Mucosa of descending colon (tissue), 3 donors: Measurements from ENCODE around the gene ARNT2. TPM values are rescaled to one million over a fixed set of nuclear protein-coding genes. Genes with fewer than 3 reads are reported as not detected.

Experiments
- ATAC-seq: fragments of 200-7000 bp; cut with Tn5 transposase; one replicate; pipeline ENCODE4 v1.9.1; 2020; ENCODE audit warnings: mild to moderate bottlenecking, moderate library complexity
- DNase-seq, 3 donors: peaks; one replicate each; pipeline ENCODE4 v3.0.0-alpha.2; 2020
- H3K36me3 ChIP-seq: fragments of 200-600 bp; one replicate; pipeline ENCODE4 v1.8.0; 2021; ENCODE audit warnings: low read depth, mild to moderate bottlenecking
- H3K4me1 ChIP-seq: fragments of 200-600 bp; one replicate; pipeline ENCODE4 v1.8.0; 2021; ENCODE audit warnings: low read depth, mild to moderate bottlenecking
- H3K4me3 ChIP-seq: fragments of 200-600 bp; one replicate; pipeline ENCODE4 v1.8.0; 2021; ENCODE audit warnings: mild to moderate bottlenecking
- H3K9me3 ChIP-seq: fragments of 200-600 bp; one replicate; pipeline ENCODE4 v1.8.0; 2021; ENCODE audit warnings: mild to moderate bottlenecking
- CTCF ChIP-seq: fragments of 200-600 bp; IDR thresholded peaks from one replicate; pipeline ENCODE4 v1.8.0; 2022; ENCODE audit warnings: antibody characterized with exemption, mild to moderate bottlenecking
- intact Hi-C, 2 donors: fragments of 100-400 bp; cut with DNase I in 1 of 2; cut with micrococcal nuclease in 1 of 2; formaldehyde crosslinking; loops; one replicate each; pipeline versions ENCODE4 v1.11.0 to v1.11.1; 2022; cut with DNase I, micrococcal nuclease
- total RNA-seq, 3 donors: library from RNA; stranded (reverse); fragmentation: NEBNext Ultra II Directional in 2 of 3; extraction: Animal tissue kit (Norgen Biotek cat#: 25700) in 2 of 3; gene quantifications; one replicate each; pipeline versions ENCODE4 v1.2.1 to v1.2.4, GENCODE V29; 2021 to 2023
- donor health status: DM: no; HTN: no; CAD: no; lungs with moderate emphysema.
- donor health status: DM: no; HTN: no; CAD: no.
- donor health status: DM: no; HTN: yes; CAD: no.

ARNT2 gene
- total RNA-seq, 3 donors from 2014 or later, result 2.8 to 11.1 (median 3.2) TPM

- no peak for ATAC-seq
- no peak for DNase-seq
- no peaks in the 10 kb centered on the region for H3K36me3 ChIP-seq
- no peaks in the 10 kb centered on the region for H3K9me3 ChIP-seq
- intact Hi-C loops, result no loop called here
- no peak overlapping the region for H3K4me3 ChIP-seq
- TF ChIP-seq CTCF, result no peak
- H3K4me1 ChIP-seq, result no peaks in the 10 kb centered on the region
These were observed 42.9 kb downstream of the ARNT2 start for GRCh38 chr15:80447077-80447476.

- no peak for TF ChIP-seq CTCF
- intact Hi-C loops, result no loop called here
- ATAC-seq, result no peak
- DNase-seq, result no peak
- Histone ChIP-seq H3K4me3 (no peak overlapping the region), H3K4me1 (no peaks in the 10 kb centered on the region), H3K9me3 (no peaks in the 10 kb centered on the region), H3K36me3 (no peaks in the 10 kb centered on the region)
These were observed 45.6 kb downstream of the ARNT2 start for GRCh38 chr15:80449825-80450224.

GRCh38 chr15:80450811-80451321 lies 46.7 kb downstream of the ARNT2 start:
- Histone ChIP-seq H3K9me3 (no peaks in the 10 kb centered on the region), H3K4me3 (no peak overlapping the region), H3K4me1 (no peaks in the 10 kb centered on the region), H3K36me3 (no peaks in the 10 kb centered on the region)
- ATAC-seq (no peak), DNase-seq (no peak)
- intact Hi-C loops, result no loop called here
- TF ChIP-seq CTCF, result no peak

GRCh38 chr15:80452166-80452565 lies 48.0 kb downstream of the ARNT2 start:
- no peak overlapping the region for H3K4me3 ChIP-seq
- H3K36me3 ChIP-seq, result no peaks in the 10 kb centered on the region
- H3K4me1 ChIP-seq, result no peaks in the 10 kb centered on the region
- no peak for DNase-seq
- H3K9me3 ChIP-seq, result no peaks in the 10 kb centered on the region
- ATAC-seq, result no peak
- intact Hi-C loops, result no loop called here
- TF ChIP-seq CTCF, result no peak

- DNase-seq (no peak), ATAC-seq (no peak)
- no peak for TF ChIP-seq CTCF
- Histone ChIP-seq H3K36me3 (no peaks in the 10 kb centered on the region), H3K4me3 (no peak overlapping the region), H3K4me1 (no peaks in the 10 kb centered on the region), H3K9me3 (no peaks in the 10 kb centered on the region)
- intact Hi-C loops, result loop anchor here in 1 of 2 donors (5.0 kb wide), 1 partner anchor 327 kb away; no protein-coding TSS in a partner anchor
These were observed 51.0 kb downstream of the ARNT2 start for GRCh38 chr15:80455051-80455648.
